Measurements from ENCODE around the gene FOSL1. TPM values are rescaled to one million over a fixed set of nuclear protein-coding genes. Genes with fewer than 3 reads are reported as not detected.
"Not testable (repeated sequence)": the region's sequence is repeated elsewhere in the genome, so short reads cannot be mapped to it uniquely, and the experiment has no call there.

FOSL1 gene
- total RNA-seq, 1 experiment from 2014 or later: 8.9 TPM

GRCh38 chr11:65903715-65904114 lies 3.5 kb upstream of the FOSL1 start:
- in situ Hi-C loops (cut with HindIII; ENCODE audit: low pct_unique_long_range_greater_than_20kb, low sequenced_read_pairs): no loop called here
- no peak for DNase-seq (ENCODE audit: low read depth, low spot score)

- in situ Hi-C loops (cut with HindIII; ENCODE audit: low pct_unique_long_range_greater_than_20kb, low sequenced_read_pairs): no loop called here
- peak; percentile 48 for DNase-seq (ENCODE audit: low read depth, low spot score)
These were observed 2.9 kb upstream of the FOSL1 start for GRCh38 chr11:65903068-65903481.

GRCh38 chr11:65900899-65901180 lies 652 bp upstream of the FOSL1 start:
- DNase-seq (ENCODE audit: low read depth, low spot score): no peak
- in situ Hi-C loops (cut with HindIII; ENCODE audit: low pct_unique_long_range_greater_than_20kb, low sequenced_read_pairs): no loop called here

GRCh38 chr11:65899356-65900124 lies 648 bp downstream of the FOSL1 start:
- in situ Hi-C loops (cut with HindIII; ENCODE audit: low pct_unique_long_range_greater_than_20kb, low sequenced_read_pairs): no loop called here
- DNase-seq (ENCODE audit: low read depth, low spot score): peak; percentile 38

- no peak for DNase-seq (ENCODE audit: low read depth, low spot score)
- in situ Hi-C loops (cut with HindIII; ENCODE audit: low pct_unique_long_range_greater_than_20kb, low sequenced_read_pairs): no loop called here
These were observed 1.4 kb downstream of the FOSL1 start for GRCh38 chr11:65898656-65899355.

GRCh38 chr11:65897020-65897471 lies 3.1 kb downstream of the FOSL1 start:
- in situ Hi-C loops (cut with HindIII; ENCODE audit: low pct_unique_long_range_greater_than_20kb, low sequenced_read_pairs): no loop called here

GRCh38 chr11:65896034-65896999 lies 3.9 kb downstream of the FOSL1 start:
- no peak for DNase-seq (ENCODE audit: low read depth, low spot score)
- in situ Hi-C loops (cut with HindIII; ENCODE audit: low pct_unique_long_range_greater_than_20kb, low sequenced_read_pairs): no loop called here

More at GRCh38 chr11:65897020-65897471, 3.1 kb downstream of the FOSL1 start:
- no peak for DNase-seq (ENCODE audit: low read depth, low spot score)

GRCh38 chr11:65895482-65895981 lies 4.7 kb downstream of the FOSL1 start:
- in situ Hi-C loops (cut with HindIII; ENCODE audit: low pct_unique_long_range_greater_than_20kb, low sequenced_read_pairs): no loop called here
- no peak for DNase-seq (ENCODE audit: low read depth, low spot score)

- in situ Hi-C loops (cut with HindIII; ENCODE audit: low pct_unique_long_range_greater_than_20kb, low sequenced_read_pairs): no loop called here
- no peak for DNase-seq (ENCODE audit: low read depth, low spot score)
These were observed 6.1 kb downstream of the FOSL1 start for GRCh38 chr11:65894034-65894591.

GRCh38 chr11:65892661-65893317 lies 7.4 kb downstream of the FOSL1 start:
- in situ Hi-C loops (cut with HindIII; ENCODE audit: low pct_unique_long_range_greater_than_20kb, low sequenced_read_pairs): no loop called here
- DNase-seq (ENCODE audit: low read depth, low spot score): no peak

GRCh38 chr11:65892137-65892540 lies 8.0 kb downstream of the FOSL1 start:
- DNase-seq (ENCODE audit: low read depth, low spot score); in situ Hi-C loops (cut with HindIII; ENCODE audit: low pct_unique_long_range_greater_than_20kb, low sequenced_read_pairs): not testable (repeated sequence)

- no peak for DNase-seq (ENCODE audit: low read depth, low spot score)
- in situ Hi-C loops (cut with HindIII; ENCODE audit: low pct_unique_long_range_greater_than_20kb, low sequenced_read_pairs): no loop called here
These were observed 8.7 kb downstream of the FOSL1 start for GRCh38 chr11:65891219-65892136.

GRCh38 chr11:65890324-65891218 lies 9.6 kb downstream of the FOSL1 start, which contains the start of gene CCDC85B:
Gene CCDC85B, plus strand, starts transcription at chr11:65890673. Its CDS starts 111 bp downstream, at chr11:65890784.
- in situ Hi-C loops (cut with HindIII; ENCODE audit: low pct_unique_long_range_greater_than_20kb, low sequenced_read_pairs): no loop called here
- DNase-seq (ENCODE audit: low read depth, low spot score): peak; percentile 88

GRCh38 chr11:65888163-65888814 lies 11.9 kb downstream of the FOSL1 start, which contains the start of gene FIBP:
Gene FIBP, minus strand, starts transcription at chr11:65888471. Its CDS starts 53 bp downstream, at chr11:65888418.
- in situ Hi-C loops (cut with HindIII; ENCODE audit: low pct_unique_long_range_greater_than_20kb, low sequenced_read_pairs): no loop called here
- DNase-seq (ENCODE audit: low read depth, low spot score): peak; percentile 93
